ENCODE results near the gene BACH2.

Gene BACH2

GRCh38 chr6:89952686-89953085 lies 344.0 kb downstream of the BACH2 start:
- TF ChIP-seq, protein P1, sequence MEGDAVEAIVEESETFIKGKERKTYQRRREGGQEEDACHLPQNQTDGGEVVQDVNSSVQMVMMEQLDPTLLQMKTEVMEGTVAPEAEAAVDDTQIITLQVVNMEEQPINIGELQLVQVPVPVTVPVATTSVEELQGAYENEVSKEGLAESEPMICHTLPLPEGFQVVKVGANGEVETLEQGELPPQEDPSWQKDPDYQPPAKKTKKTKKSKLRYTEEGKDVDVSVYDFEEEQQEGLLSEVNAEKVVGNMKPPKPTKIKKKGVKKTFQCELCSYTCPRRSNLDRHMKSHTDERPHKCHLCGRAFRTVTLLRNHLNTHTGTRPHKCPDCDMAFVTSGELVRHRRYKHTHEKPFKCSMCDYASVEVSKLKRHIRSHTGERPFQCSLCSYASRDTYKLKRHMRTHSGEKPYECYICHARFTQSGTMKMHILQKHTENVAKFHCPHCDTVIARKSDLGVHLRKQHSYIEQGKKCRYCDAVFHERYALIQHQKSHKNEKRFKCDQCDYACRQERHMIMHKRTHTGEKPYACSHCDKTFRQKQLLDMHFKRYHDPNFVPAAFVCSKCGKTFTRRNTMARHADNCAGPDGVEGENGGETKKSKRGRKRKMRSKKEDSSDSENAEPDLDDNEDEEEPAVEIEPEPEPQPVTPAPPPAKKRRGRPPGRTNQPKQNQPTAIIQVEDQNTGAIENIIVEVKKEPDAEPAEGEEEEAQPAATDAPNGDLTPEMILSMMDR (IDR thresholded peaks at IDR 0.05; ENCODE audit: low read depth, low read length, missing control alignments): no peak
- DNase-seq (ENCODE audit: low read depth): no peak

DNA sequence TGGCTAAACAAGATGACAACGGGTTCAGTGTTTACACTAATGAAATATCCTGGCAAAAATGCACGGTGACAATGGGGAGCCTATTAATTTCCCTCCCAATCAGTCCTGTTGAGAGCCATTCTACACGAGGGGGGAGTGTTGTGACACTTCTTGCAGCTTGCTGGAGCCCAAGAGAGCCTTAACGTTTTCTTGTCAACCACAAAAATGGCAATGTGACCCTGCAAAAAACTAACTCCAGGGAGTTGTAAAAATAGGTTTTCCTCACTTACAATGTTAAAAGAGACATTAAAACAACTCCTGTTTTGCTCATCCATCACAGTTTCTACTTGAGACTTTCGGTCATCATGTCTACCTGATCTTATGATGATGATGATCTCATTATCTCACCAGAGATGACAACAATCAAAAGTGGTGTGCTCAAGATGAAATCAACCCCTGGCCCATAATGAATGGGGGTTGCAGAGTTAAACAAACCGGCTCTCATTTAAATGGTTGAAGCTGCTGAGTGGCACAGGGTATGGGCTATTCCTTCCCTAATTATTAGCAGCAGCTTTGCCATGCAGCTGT lies 344.5 kb downstream of the BACH2 start:
- no peak for DNase-seq (ENCODE audit: low read depth)
- TF ChIP-seq, protein P1 (IDR thresholded peaks at IDR 0.05; ENCODE audit: low read depth, low read length, missing control alignments): no peak
- no peak overlapping the region for H3K4me3 ChIP-seq (ENCODE audit: low read depth, low read length)

More at GRCh38 chr6:89952686-89953085, 344.0 kb downstream of the BACH2 start:
- no peak overlapping the region for H3K4me3 ChIP-seq (ENCODE audit: low read depth, low read length)

DNA sequence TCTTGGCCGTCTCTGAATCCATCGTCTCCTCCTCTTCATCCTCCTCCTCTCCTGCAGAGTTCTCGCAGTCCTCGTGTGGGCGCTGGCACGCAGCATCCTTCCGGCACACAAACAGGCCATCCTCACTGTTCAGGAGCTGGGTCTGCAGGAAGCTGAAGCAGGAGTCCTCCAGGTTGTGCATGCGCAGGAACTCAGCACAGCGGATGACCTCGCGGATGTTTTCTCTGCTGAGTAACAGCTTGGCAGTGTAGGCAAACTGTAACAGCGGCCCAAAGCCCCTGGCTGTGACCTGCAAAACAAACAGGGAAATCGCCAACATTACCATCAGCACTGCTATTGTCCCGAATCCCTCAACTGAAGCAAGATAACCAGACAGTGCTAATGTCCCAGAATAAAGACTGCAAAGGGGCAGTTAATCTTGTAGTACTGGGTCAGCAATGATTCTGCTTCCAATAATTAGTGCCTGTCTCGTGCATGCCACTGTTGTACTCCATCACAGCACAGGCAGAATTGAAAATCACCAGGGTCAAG lies 345.0 kb downstream of the BACH2 start:
- TF ChIP-seq, protein P1 (IDR thresholded peaks at IDR 0.05; ENCODE audit: low read depth, low read length, missing control alignments): no peak
- H3K4me3 ChIP-seq (ENCODE audit: low read depth, low read length): no peak overlapping the region
- DNase-seq (ENCODE audit: low read depth): no peak

- no peak overlapping the region for H3K4me3 ChIP-seq (ENCODE audit: low read depth, low read length)
- no peak for DNase-seq (ENCODE audit: low read depth)
- TF ChIP-seq, protein P1 (IDR thresholded peaks at IDR 0.05; ENCODE audit: low read depth, low read length, missing control alignments): no peak
Observed at GRCh38 chr6:89950879-89951391, 345.7 kb downstream of the BACH2 start.

DNA sequence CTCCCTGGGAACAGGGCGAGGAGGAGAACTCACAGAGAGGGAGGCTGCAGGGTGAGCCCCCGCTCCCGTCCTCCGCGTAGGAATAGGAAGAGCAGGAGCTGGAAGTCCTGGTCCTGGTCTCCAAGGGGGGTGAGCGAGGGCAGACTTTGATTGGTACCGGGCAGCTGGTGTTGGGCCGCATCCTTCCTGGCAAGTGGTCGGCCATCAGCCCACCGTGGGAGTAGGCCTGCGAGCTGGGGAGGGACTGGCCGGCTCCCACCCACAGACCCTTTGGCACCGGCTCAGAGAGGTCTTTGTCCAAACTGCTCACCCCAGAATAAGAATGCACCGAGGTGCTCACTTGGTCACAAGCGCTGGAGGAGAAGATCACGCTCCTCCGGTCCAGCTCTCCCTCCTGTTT lies 346.2 kb downstream of the BACH2 start:
- H3K4me3 ChIP-seq (ENCODE audit: low read depth, low read length): no peak overlapping the region
- DNase-seq (ENCODE audit: low read depth): no peak
- TF ChIP-seq, protein P1 (IDR thresholded peaks at IDR 0.05; ENCODE audit: low read depth, low read length, missing control alignments): no peak

DNA sequence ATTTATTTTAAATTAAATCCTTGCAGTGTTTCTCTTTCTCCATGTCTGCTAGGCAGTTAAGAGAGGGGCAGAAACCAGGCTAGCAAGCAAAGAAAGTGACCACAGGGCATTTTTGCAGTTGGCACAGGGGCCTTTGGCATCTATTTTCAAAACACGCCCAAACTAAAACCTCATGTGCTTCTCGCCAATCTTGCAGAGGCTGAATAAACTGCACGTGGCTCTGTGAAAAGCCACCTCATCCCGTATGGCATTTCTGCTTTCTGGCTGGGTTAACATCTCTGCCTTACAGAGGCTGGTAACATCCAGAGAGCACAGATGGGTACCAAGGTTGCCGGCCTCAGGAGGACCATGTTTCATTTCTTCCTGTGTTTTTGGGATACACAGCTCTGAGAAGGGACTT lies 347.8 kb downstream of the BACH2 start:
- DNase-seq (ENCODE audit: low read depth): no peak
- TF ChIP-seq, protein P1 (IDR thresholded peaks at IDR 0.05; ENCODE audit: low read depth, low read length, missing control alignments): no peak
- no peak overlapping the region for H3K4me3 ChIP-seq (ENCODE audit: low read depth, low read length)
